Activated naive CD4-positive, alpha-beta T cell treated with anti-CD3 and anti-CD28 coated beads, Interleukin-2, amount 50 U/mL, for 16 hours (primary cell): ENCODE measurements around the gene NKAIN2.
"Not testable (repeated sequence)": the region's sequence is repeated elsewhere in the genome, so short reads cannot be mapped to it uniquely, and the experiment has no call there.

Experiments used
- DNase-seq: peaks from one replicate; pipeline ENCODE4 v3.0.0-alpha.2; 2020

NKAIN2 gene

DNA sequence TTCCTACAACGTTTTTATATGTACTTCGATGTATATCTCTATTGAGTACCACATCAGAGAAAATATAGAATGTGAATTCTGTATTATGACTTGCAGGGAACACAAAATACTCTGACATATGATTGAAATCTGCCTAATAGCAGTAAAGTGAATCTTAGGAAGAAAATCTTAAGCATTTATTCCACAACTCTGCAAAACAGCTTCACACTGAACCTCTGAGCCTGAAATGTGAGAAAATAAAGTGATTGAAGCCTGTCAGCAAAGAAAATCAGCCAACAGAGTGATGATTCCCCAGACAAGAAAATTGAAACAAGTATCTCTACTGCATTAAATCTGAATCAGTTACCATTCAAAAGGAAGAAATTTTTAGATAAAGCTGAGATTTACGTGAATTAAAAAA, 659.1 kb downstream of the NKAIN2 start:
- no peak for DNase-seq

DNA sequence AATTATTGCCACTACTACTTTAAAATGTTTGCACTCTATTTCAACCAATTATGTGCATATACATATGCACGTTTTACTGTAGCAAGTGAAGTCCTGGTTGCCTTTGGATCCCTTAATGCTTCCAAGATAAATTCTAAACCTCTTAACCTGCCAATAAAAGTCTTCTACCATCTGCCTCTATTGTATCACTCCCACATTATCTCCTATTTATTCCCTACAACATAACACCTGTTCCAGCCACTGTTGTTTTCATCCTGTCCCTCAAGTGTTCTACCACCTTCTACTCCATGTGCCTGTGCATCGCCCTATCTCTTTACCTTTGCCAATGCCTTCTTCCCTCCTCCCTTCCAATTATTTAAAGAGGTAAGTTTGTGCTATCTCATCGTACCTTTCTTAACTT, 659.6 kb downstream of the NKAIN2 start:
- no peak for DNase-seq

DNA sequence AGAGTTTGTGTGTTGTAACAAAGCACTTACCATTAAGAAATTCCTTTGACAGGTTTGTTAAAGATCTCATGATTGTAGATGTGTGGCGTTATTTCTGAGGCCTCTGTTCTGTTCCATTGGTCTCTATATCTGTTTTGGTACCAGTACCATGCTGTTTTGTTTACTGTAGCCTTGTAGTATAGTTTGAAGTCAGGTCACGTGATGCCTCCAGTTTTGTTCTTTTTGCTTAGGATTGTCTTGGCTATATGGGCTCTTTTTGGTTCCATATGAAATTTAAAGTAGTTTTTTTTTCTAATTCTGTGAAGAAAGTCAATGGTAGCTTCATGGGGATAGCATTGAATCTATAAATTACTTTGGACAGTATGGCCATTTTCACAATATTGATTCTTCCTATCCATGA, 660.9 kb downstream of the NKAIN2 start:
- DNase-seq, result not testable (repeated sequence)

DNA sequence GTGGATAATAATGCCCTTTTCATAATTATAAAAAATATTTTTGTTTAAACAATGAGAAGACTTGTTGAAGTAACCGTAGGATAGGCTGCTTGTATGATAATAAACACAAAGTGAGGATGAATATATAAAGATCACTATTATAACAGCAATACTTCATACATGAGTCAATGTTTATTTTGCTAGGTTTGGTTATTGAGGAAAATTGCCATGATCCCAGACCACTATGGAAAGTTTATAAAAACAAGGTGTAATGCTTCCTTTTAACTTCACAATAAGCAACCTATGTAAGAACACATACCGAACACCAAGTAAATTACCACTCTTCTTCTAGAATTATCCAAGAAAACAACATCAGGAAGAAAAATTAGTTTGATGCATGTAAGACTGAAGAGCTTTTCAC, 663.3 kb downstream of the NKAIN2 start:
- no peak for DNase-seq

DNA sequence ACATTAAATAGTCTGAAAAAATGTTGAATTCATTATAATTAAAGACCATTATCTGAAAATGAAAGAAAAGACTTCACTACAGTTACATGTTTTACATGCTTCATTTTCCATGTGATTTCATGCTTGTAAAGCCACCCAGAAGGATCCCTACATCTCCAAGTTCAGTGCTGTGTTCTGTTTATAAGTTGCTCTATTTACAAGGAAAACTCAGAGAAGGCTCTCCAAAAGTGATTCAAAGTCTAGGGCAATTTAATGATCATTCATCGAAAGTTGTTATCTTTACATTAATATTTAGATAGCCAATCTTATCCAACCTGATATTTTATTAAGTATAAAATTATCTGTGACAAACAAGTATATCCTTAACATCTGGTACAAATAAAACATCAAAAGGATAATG, 663.7 kb downstream of the NKAIN2 start:
- no peak for DNase-seq

DNA sequence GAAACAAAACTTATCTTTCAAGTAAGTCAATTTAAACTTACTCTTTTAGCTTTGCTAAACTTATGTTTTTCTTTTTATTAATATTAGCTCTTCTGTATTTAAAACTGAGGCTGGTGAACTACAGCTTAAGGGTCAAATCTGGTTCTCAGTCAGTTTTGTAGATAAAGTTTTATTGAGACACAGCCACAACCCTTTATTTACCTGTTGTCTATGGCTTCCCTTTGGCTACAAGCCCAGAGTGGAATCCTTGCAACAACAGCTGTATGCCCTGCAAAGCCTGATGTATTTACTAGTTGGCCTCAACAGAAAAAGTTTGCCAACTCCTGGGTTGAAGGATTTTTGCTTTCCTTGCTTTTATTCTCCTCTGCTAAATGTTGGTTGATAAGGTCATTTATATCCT, 667.1 kb downstream of the NKAIN2 start:
- no peak for DNase-seq

DNA sequence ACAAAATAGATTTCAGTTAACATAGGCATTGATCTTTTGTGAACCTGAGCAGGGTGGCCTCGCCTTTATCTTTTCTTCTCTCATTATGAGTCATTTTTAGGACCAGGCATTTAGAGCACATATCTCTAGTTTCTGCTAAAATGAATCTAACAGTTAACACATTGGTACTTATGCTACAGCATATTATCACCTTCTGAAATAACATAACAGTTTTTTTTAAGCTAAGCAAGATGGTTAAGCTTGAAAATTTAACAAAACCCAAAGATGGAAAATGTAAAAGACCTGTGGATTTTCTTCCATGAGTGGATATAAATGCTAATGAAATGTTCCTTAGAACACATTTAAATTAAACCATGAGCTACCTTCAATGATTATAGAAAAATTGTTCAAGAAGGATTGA, 671.5 kb downstream of the NKAIN2 start:
- DNase-seq, result no peak

DNA sequence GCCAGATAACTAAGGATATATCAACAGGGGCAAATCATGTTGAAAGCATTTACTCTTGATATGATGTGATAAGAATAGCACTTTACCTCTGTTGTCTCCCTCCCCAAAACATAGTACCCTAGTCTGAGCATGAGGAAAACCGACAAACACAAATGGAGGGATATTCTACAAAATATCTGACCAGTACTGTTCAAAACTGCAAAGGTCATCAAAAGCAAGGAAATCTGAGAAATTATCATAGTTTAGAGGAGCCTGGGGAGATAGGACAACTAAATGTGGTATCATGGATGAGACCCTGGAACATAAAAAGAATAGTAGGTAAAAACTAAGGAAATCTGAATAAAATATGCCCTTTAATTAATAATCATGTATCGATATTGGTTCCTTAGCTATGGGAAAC, 675.2 kb downstream of the NKAIN2 start:
- DNase-seq, result no peak

DNA sequence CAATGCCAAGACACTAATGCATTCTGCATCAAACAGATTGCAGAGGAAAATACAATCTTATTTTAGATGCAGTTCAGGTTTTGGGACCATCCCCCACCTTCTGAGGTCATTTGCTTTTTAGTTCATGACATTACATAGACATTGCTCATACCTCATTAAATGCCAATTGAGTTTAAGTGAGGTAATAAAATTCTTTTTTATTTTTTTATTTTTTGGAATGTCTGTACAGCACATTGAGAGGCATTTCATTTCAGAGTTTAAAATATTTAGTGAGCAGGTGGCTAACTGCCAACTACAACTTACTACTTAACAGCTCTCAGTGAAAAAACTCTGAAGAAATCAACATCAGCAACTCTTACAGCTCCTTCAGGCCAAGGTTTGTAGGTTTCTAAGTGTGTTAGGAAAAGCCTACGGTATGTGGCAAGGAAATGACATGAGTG, 676.3 kb downstream of the NKAIN2 start:
- DNase-seq, result no peak

DNA sequence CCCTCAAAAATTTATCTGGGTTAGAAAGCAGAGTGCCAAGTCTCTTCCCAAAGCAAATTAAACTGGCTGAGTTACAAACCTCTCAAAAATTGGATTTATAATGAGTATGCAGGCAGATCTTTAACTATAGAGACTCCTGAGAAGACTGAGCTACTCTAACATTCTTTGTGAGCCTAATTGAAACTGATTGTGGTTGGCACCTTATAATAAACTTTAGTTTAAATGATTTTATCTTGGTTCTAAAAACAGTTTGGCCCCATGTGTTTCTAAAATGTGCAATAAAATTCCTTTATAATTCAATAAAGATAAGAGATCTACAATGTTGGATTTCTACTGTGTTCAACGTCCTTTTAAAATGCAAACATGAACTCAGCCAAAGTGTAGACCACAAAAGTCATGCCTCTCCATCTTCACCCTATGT, 678.4 kb downstream of the NKAIN2 start:
- DNase-seq, result no peak

DNA sequence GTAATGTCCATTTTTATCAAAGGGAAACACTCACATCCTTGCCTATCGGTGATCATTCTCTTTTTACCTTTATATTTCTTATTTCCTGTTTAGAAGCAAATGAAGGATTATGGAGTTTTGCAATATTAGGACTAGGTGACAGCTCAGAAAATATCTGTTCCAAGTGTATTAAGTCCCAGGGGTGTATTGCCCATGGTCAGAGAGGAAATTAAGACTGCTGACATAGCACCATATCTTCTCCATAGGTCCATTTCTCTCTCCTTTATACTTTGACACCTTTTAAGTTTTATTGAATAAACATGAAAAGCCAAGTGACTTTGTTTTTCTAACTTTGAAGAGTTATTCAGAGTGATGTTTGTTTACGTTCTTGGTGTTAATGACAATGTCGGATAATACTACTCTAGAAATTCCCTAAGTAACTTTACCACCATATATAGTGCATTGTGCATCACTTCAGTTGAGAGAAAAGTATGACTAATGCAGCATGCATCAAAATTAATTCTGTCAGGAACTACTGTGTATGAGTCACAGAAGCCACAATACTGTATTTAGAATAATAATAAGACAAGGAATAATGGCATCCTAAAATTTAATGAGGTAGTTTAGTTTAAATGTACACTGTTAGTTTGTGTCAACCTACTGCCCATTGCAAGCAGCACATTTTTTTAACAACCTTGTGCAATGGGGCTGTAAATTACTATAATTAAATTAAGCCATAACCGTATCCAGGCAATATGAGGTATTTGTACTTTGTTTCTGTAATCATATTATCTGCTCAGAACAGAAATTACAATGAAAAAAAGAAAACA, 684.2 kb downstream of the NKAIN2 start:
- no peak for DNase-seq

DNA sequence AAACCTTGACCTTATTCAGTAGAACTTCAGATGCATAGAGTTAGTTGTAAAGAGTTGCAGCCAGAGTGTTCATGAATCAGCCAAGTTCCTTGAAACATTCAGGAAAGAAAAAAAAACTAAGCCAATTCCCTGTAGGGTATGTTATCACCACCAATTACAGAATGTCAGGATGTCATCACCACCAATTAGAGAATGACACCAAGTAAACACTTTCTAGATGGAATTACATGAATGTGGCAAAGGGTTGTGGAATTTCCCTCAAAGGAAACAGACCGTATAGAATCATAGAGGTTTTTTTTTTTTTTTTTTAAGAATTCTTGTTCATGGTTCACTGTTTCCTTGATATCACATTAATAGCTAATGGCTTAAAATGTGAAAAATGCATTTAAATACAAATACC, 686.5 kb downstream of the NKAIN2 start:
- DNase-seq, result no peak

DNA sequence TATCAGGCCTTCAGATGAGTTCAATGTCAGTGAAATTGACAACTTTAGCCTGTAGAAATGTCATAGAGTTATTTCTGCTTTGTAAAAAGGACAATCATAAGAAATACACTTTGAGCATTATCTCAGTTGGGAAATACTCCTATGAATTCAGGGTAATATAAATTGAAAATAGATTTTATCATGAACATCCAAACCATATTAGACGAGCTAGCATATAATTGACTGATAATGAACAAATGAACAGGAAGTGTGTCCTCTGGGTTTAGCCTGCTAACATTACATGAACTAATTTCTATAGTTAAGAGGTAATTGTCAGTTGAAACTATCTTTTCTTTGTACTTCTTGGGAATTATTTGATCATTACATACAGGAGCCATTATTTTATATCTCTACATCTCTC, 689.6 kb downstream of the NKAIN2 start:
- DNase-seq, result no peak

DNA sequence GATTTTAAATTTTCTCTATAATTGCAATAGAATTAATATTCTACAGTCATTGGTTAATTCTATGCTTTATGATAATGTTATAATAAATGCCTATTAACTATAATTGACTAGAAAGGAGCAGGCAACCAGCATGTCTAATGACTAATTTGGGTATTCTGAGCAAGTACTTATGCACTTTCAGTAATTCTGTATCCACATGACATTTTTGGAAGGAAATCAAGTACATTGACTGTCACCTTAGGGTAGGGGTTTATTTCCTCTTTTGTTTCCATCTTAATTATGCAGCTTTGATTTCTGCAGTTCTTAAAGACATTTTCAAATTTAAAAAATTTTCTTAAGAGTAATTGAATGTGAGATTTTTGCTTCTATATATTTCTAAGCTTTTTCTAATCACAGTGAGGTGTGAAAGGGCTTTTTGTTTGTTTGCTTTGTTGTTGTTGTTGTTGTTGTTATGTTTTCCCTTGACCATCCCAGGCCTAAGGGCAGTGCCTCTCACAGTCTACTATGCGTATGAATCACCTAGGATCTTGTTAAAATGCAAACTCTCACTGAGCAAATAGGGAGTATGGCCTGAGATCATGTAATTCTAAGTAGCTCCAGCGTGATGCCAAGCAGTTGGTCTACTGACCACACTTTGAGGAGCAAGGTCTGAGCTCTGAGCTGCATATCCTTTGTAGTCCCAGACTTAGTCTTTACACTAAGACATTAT, 691.4 kb downstream of the NKAIN2 start:
- no peak for DNase-seq

DNA sequence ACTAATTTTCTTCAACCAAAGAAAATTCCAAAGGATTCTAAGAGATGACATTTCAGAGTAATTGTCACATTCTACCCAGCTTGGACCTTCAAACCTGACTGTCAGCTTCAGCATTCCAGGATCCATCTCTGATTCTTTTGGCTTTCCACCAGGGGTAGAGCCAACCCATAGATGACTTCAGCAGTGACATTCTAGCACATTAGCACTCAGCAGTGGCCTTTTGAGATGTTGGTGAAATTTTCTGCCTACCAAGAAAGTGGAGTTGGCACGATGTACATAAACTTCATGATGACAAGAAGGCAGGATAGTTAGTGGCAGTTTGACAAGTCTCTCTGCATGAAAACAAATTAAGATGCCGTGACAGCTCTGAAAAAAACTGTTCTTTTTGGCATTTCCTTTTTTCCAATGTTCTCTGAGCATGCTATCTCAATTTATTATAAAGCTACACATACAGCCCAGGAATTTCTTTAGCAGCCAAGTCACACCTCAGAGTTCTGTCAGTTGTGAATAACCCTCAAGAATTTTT, 692.1 kb downstream of the NKAIN2 start:
- DNase-seq, result no peak

DNA sequence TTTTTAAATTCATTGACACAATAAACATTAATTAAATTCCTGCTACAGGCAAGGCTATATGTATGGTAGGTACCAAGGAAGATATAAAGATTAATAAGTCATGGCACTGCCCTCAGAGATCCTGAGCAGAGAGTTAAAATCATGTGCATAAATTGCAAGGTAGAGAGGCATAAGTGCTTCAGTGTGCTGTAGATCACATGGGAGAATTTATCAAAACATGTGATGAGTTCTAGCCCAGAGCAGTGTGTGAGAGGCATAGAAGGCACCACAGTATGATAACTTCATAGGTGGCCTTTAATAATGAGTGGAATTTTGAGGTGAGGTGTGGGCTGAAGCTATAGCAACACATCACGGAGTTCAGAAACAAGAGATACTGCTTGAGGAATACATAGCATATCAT, 692.7 kb downstream of the NKAIN2 start:
- DNase-seq, result no peak

DNA sequence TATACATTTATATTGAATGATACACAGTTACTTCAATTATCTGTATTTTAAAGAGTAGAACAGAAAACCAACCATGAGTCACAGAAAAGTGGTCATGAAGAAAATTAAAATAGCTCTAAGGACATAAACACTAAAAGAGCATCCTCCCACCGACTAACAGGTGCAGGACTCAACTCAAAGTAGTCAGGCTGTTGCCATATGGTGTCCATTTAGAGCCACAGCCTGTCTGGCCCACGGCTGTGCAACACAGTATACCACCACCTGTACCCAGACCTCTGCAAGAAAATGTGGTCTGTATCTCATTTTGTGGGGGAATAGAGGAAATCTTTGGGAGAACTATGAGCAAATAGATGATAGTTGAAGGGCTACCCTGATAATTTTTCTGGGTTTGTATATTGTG, 708.8 kb downstream of the NKAIN2 start:
- DNase-seq, result no peak

DNA sequence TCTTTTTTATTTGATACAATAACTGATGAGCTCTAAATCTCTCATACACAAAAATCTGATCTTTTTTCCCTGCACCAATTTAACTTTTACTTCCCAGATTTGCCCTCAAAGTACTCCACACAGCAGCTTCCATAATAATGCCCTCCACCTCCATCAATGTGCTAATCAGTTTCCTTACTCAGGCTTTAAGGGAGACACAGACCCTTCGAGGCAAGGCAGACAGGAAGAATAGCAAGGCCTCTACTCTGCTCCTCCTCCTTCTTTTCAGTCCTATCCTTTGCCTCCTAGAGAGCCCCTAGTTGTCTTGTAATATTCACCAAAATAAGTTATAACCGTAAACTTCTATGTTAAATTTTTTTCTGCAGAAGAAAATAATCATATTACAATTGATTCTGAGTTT, 713.7 kb downstream of the NKAIN2 start:
- DNase-seq, result no peak

DNA sequence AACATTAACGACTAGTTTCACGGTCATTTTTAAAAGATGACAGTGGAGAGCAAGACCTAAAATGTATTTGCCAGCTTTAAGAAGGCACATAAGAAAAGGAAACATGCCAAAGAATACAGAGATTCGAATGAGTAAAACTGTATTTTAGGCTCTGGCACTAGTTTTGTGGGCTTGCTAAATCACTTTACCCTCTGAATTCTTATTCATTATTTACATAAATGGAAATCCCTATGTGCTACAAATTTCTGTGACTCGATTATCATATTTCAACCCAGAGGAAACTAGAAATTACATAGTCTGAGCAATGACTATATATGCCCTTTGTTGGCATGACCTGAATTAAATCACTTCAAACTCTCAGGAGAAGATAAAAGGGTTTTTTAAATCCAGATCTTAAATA, 716.8 kb downstream of the NKAIN2 start:
- no peak for DNase-seq

DNA sequence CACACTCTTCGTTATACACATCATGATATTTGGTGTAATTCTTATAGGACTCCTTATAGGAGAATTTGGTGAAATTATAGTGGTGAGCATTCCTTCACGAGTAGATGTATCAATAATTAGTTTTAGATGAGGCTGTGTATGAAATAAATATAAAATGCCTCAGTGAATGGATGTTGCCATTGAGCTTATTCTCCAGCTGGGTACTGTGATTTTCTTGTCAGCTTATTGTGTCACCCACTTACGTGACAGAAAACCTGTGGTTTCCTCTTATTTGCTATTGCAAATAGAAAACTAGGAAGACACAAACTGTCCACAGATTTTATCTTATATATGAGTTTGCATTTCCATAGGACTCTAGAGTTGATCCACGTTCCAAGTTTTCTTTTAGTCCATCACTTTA, 718.7 kb downstream of the NKAIN2 start:
- DNase-seq, result no peak

DNA sequence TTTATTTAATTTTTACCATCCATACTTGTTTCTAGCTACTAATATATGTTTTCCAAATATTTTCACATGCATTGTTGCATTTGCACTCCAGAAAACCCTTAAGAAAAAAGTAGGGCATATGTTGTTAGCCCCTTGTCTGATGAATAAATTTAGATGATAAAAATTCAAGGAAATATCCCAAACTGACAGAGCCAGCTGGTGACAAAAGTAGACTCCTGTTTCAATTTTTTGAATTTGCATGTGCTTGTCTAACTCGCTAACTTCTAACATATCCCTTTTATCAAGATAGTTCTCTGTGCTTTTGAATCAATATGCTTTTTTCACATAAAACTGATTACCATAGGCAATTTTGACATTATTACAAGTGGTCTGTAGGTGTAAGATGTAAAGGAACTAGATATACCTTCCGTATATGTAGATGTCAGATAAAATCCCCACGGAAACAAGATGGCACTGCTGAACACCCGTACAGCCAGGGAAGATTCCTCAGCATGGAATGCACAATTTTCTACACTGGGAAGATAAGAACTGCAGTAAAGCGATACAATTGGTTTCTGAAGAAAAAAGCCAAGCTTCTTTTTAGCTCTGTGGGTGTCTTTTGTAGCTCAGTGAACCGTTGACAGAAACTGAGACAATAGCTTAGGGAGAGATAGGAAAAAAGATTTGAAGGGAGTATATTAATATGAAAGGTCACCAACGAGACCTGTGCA, 721.0 kb downstream of the NKAIN2 start:
- DNase-seq, result no peak

DNA sequence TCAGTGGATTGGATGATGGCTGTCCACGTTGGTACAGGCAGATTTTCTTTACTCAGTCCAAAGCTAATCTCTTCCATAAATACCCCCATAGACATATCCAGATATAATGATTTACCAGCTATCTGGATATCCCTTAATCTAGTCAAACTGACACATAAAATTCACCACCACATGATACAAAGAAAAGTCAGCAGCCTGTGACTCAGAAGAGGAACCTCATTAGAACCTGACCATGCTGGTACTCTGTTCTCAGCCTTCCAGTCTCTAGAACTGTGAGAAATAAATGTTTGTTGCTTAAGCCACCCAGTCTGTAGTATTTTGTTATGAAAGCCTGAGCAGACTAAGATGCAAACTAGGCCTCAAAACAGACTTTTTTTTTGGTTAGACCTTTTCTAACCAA, 727.3 kb downstream of the NKAIN2 start:
- no peak for DNase-seq

DNA sequence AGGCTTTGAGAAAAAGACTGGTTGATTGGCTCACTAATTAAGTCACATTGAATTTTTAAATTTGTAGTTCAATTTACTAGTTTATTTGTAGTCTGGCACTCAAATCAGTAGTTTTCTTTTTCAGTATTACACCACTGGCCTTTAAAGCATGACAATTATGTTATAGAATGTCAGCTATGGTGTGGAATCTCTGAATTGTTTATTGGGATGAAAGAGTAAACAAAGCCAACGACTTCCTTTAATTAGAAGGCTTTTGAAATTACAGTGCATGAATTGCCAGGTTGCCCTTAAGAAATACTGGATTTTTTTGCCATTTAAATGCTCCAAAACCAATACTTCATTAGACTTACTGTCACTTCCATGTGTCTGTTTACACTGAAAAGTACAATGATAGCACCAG, 731.6 kb downstream of the NKAIN2 start:
- DNase-seq, result no peak

DNA sequence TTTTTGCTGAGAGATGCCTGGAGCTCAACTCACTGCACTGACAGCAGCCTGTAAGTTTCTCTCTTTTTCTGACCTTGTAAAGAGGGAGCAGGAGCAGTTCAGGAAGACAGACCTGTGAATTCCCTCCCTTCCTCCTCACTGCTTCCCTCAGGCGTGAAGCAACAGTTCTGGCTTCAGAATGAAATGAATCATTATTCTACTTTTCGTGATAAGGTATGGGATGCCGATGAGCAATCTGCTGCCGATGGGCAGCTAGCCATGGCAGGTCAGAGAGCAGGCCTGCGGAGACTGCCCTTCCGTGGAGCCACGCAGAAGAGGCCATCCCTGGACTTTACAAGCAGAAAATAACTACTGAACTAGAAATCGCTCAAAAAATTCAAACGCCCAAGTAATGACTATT, 732.1 kb downstream of the NKAIN2 start:
- no peak for DNase-seq
